NCI-H1436 (cell line): ENCODE results near the gene DAZAP1.
"Not testable (repeated sequence)": the region's sequence is repeated elsewhere in the genome, so short reads cannot be mapped to it uniquely, and the experiment has no call there.

Source experiments
- DNase-seq: peaks from one replicate; lab custom pipeline; 2025; lab: John Stamatoyannopoulos, UW

The DAZAP1 gene

GRCh38 chr19:1426736-1427135 is 19.4 kb downstream of the DAZAP1 start:
- DNase-seq: no peak

- no peak for DNase-seq
Observed at GRCh38 chr19:1427221-1427920, 20.0 kb downstream of the DAZAP1 start.

- no peak for DNase-seq
Observed at GRCh38 chr19:1428738-1429391, 21.5 kb downstream of the DAZAP1 start.

GRCh38 chr19:1429750-1430149 is 22.4 kb downstream of the DAZAP1 start:
- DNase-seq: no peak

- DNase-seq: no peak
Observed at GRCh38 chr19:1430246-1430645, 22.9 kb downstream of the DAZAP1 start.

DNA sequence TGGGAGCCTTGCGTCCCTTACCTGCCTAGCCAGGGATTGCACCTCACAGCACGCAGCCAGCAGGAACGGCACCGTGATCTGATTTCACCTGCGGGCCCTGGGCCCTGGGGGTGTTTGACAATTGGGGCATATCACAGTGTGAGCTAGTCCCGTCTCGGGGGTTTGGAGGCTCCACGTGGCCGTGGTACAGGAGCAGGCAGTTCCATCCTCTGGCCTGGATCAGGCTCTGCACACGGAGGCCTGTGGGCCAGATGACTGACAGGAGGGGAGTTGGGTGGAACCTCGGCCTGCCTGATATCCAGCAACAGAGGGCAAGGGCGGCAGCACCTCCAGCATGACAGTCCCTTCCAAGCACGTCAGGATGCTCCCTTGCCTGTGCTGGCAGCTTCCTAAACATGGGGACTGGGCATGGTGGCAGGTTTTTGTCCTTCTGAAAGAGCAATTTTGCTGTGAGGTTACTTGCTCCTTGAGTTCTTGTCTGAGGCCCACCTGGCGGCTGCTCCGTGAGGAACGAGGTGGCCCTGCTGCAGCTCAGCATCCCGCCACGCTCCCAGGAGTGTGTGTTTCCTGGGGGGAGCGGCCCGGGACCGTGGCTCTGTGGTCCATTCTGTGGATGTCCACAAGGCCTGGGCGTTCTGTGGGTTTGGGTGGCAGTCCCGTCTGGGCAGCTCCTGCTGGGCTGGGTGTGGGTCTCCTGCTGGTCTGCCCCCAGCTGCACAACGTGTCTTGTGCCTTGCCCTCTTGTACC is 24.5 kb downstream of the DAZAP1 start:
- DNase-seq: no peak

- DNase-seq: no peak
Observed at GRCh38 chr19:1432507-1432887, 25.1 kb downstream of the DAZAP1 start.

- no peak for DNase-seq
Observed at GRCh38 chr19:1433119-1434039, 26.0 kb downstream of the DAZAP1 start.

DNA sequence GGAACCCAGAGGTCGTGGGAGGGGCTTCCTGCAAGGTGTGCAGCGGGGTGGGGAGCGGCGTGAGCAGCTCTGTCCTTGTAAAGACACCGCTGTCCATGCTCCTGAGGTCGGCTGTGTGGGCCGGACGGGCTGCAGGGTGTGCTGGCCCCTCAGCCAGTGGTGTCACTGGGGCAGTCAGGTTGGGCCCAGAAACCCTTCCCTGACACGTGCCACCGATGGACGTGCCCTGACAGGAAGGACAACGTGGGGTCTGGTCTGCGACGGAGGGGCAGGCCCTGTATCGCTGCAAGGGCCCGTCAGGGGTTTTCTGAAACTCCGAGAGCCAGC is 26.6 kb downstream of the DAZAP1 start:
- no peak for DNase-seq

GRCh38 chr19:1434577-1435060 is 27.2 kb downstream of the DAZAP1 start:
- no peak for DNase-seq

- DNase-seq: no peak
Observed at GRCh38 chr19:1435378-1435989, 28.1 kb downstream of the DAZAP1 start.

GRCh38 chr19:1437609-1438008 is 30.2 kb downstream of the DAZAP1 start:
- DNase-seq: no peak

- DNase-seq: peak; percentile 95
Observed at GRCh38 chr19:1438035-1438932, 30.9 kb downstream of the DAZAP1 start, which contains the start of gene RPS15. Gene RPS15, plus strand, starts transcription at chr19:1438396. Its CDS starts 30 bp downstream, at chr19:1438426.

DNA sequence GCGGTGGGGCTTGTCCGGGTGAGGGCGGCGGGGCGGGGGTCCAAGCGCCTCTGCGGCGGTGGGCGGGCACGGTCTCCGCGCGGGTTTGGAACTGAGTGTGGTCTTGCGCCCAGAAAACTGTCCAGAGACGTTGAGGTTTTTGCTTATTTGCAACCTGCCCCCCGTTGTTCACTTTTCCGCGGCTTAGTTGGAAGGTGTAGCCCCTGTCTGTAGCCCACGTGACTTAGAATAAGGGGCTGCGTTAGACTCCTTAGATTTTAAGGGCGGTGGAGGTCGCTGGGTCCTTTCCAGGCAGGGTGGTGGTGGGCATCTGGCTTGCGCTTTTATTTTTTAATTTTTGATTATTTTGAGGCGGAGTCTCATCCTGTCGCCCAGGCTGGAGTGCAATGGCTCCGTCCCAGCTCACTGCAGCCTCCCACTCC is 31.6 kb downstream of the DAZAP1 start:
- no peak for DNase-seq

GRCh38 chr19:1439525-1440417 is 32.4 kb downstream of the DAZAP1 start:
- DNase-seq: not testable (repeated sequence)

GRCh38 chr19:1440418-1440801 is 33.0 kb downstream of the DAZAP1 start:
- no peak for DNase-seq

GRCh38 chr19:1441022-1441426 is 33.6 kb downstream of the DAZAP1 start:
- DNase-seq: no peak

- DNase-seq: no peak
Observed at GRCh38 chr19:1441677-1442438, 34.5 kb downstream of the DAZAP1 start.
